GM21367 (cell line): ENCODE results near the gene GTF2E1.
A peak's percentile ranks its signal among the peaks of the same experiment; 100 is the strongest.
"Not testable (repeated sequence)": the region's sequence is repeated elsewhere in the genome, so short reads cannot be mapped to it uniquely, and the experiment has no call there.

Experiments
- ATAC-seq: cut with Tn5 transposase; IDR thresholded peaks from one replicate; pipeline ENCODE4 v1.9.1; 2021; ENCODE audit not compliant: unreplicated experiment

GTF2E1 gene

GRCh38 chr3:120742198-120742848 is at the start of gene GTF2E1, which contains the start of gene RABL3:
GTF2E1 (plus strand) TSS chr3:120742744; CDS start chr3:120750553, 7,809 bp downstream.
RABL3 (minus strand) TSS chr3:120742516; CDS start chr3:120742507, 9 bp downstream.
- ATAC-seq = peak; percentile 97

- no peak for ATAC-seq
Observed at GRCh38 chr3:120693439-120694171, 48.9 kb upstream of the GTF2E1 start.

GRCh38 chr3:120699333-120699732 is 43.2 kb upstream of the GTF2E1 start:
- ATAC-seq = no peak

GRCh38 chr3:120705884-120706582 is 36.5 kb upstream of the GTF2E1 start:
- no peak for ATAC-seq

GRCh38 chr3:120706950-120707349 is 35.6 kb upstream of the GTF2E1 start:
- ATAC-seq = no peak

GRCh38 chr3:120708408-120708807 is 34.1 kb upstream of the GTF2E1 start:
- ATAC-seq = peak; percentile 73

GRCh38 chr3:120710369-120710768 is 32.2 kb upstream of the GTF2E1 start:
- no peak for ATAC-seq

- ATAC-seq = no peak
Observed at GRCh38 chr3:120713262-120713661, 29.3 kb upstream of the GTF2E1 start.

- ATAC-seq = not testable (repeated sequence)
Observed at GRCh38 chr3:120719167-120719834, 23.2 kb upstream of the GTF2E1 start.

- ATAC-seq = no peak
Observed at GRCh38 chr3:120726791-120727190, 15.8 kb upstream of the GTF2E1 start.

- ATAC-seq = no peak
Observed at GRCh38 chr3:120730576-120731542, 11.7 kb upstream of the GTF2E1 start.

GRCh38 chr3:120738006-120738405 is 4.5 kb upstream of the GTF2E1 start:
- not testable (repeated sequence) for ATAC-seq

GRCh38 chr3:120741320-120741719 is 1.2 kb upstream of the GTF2E1 start:
- no peak for ATAC-seq

GRCh38 chr3:120741837-120742197 is 727 bp upstream of the GTF2E1 start:
- peak; percentile 7 for ATAC-seq

- ATAC-seq = peak; percentile 19
Observed at GRCh38 chr3:120742849-120743365, 363 bp downstream of the GTF2E1 start.

- ATAC-seq = no peak
Observed at GRCh38 chr3:120743556-120744195, 1.1 kb downstream of the GTF2E1 start.

- ATAC-seq = no peak
Observed at GRCh38 chr3:120745466-120745865, 2.9 kb downstream of the GTF2E1 start.

GRCh38 chr3:120749843-120750242 is 7.3 kb downstream of the GTF2E1 start:
- ATAC-seq = no peak

- ATAC-seq = no peak
Observed at GRCh38 chr3:120752230-120752629, 9.7 kb downstream of the GTF2E1 start.
